Left lobe of liver (tissue), 1 donor: Measurements from ENCODE around the gene CFHR3. TPM values are rescaled to one million over a fixed set of nuclear protein-coding genes. Genes with fewer than 3 reads are reported as not detected.

Experiments
- total RNA-seq: library from RNA; stranded (reverse); gene quantifications from one replicate; pipeline ENCODE4 v1.2.1, GENCODE V29; 2021
- donor health status: DM: no; HTN: yes; CAD: no.

The CFHR3 gene
- total RNA-seq, 1 donor from 2014 or later = 279 TPM

Other genes with a start within 250 kb of the CFHR3 start
- gene KCNT2, start 166.4 kb upstream of the CFHR3 start, total RNA-seq = 4.1 TPM
- 870 TPM for gene CFH, start 122.8 kb upstream of the CFHR3 start, total RNA-seq
- 675 TPM for gene CFHR1, start 44.9 kb downstream of the CFHR3 start, total RNA-seq
- gene CFHR4, start 113.2 kb downstream of the CFHR3 start, total RNA-seq = 97.9 TPM
- gene CFHR2, start 168.9 kb downstream of the CFHR3 start, total RNA-seq = 295 TPM
- gene CFHR5, start 202.7 kb downstream of the CFHR3 start, total RNA-seq = 73.2 TPM